ENCODE data around the gene FNDC5.
"Not testable (repeated sequence)": the region's sequence is repeated elsewhere in the genome, so short reads cannot be mapped to it uniquely, and the experiment has no call there.

FNDC5 gene
- total RNA-seq, result 0 to 0.19 (median 0.03) reads per million in 9 experiments

- Mint-ChIP-seq H3K4me1 (ENCODE audit: low read depth in 2 of 2) (peaks cover 28% of the 10 kb centered on the region in 2 donors), H3K9me3 (no peaks in the 10 kb centered on the region), H3K27ac (peak within 1 kb of the TSS in 1 of 2 donors; percentile 39), H3K27me3 (peaks cover 54 to 57% of the 10 kb centered on the region in 2 donors), H3K4me3 (peak within 1 kb of the TSS; percentile 73 to 80), H3K36me3 (ENCODE audit: insufficient read depth) (peaks cover 2% of the 10 kb centered on the region)
- DNase-seq (no peak), ATAC-seq (replicated peaks) (peak; percentile 65)
These were observed at the start of gene FNDC5 for GRCh38 chr1:32870615-32871363. Gene FNDC5 (minus strand): TSS chr1:32870912.

GRCh38 chr1:32919811-32920733, 49.4 kb upstream of the FNDC5 start:
- ATAC-seq (replicated peaks), result no peak
- DNase-seq, result no peak
- peaks cover 70 to 83% of the 10 kb centered on the region in 2 donors for H3K27me3 Mint-ChIP-seq

DNA sequence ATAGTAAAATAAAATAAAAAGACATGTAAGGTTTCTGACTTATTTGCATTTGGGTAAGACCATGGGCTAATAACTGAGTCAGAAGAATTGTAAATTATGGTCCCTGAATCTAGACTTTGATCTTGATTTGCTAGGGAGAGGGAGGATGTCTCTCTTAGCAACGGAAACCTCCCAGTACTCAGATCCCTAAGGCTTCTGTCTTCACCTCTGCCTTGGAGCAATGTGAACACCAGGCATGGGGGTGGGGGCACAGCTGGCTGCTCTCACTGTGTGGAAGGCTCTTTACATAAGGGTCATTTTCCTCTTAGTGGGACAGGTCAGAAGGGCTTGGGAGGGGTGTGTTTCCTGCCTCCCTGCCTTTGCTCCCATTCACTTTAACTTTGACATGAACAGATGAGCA, 47.5 kb upstream of the FNDC5 start:
- H3K27ac Mint-ChIP-seq, result no peak overlapping the region

More at GRCh38 chr1:32919811-32920733, 49.4 kb upstream of the FNDC5 start:
- no peak overlapping the region for H3K27ac Mint-ChIP-seq
- H3K4me1 Mint-ChIP-seq (ENCODE audit: low read depth in 2 of 2), result peaks cover 12 to 14% of the 10 kb centered on the region in 2 donors
- H3K9me3 Mint-ChIP-seq, result no peaks in the 10 kb centered on the region
- peaks cover 4% of the 10 kb centered on the region for H3K36me3 Mint-ChIP-seq (ENCODE audit: insufficient read depth)
- H3K4me3 Mint-ChIP-seq, result no peak overlapping the region

DNA sequence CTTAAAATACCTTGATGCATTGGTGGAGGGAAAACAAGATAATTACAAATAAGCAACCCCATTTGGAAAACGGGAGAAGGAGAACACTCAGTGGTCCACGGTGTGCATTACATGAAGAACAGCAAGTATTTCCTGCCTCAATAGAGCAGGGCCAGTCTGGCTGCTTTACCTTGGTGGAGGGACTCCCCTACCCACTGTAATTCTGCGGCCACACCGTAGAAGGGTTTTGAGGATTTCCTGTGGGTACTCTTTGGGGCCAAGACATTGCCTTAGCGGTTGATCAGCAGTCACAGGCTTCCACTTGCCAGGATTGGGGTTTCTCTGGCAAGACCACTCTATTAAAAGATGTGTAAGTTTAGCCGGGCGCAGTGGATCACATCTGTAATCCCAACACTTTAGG, 46.8 kb upstream of the FNDC5 start:
- Mint-ChIP-seq H3K4me3 (no peak overlapping the region), H3K27me3 (peaks cover 45 to 59% of the 10 kb centered on the region in 2 donors), H3K27ac (no peak overlapping the region), H3K36me3 (ENCODE audit: insufficient read depth) (peaks cover 4% of the 10 kb centered on the region), H3K4me1 (ENCODE audit: low read depth in 2 of 2) (peaks cover 7 to 8% of the 10 kb centered on the region in 2 donors), H3K9me3 (no peaks in the 10 kb centered on the region)
- ATAC-seq (replicated peaks), result peak; percentile 83
- no peak for DNase-seq

More for the DNA sequence above, 47.5 kb upstream of the FNDC5 start:
- Mint-ChIP-seq H3K4me3 (no peak overlapping the region), H3K4me1 (ENCODE audit: low read depth in 2 of 2) (peaks cover 7 to 8% of the 10 kb centered on the region in 2 donors), H3K27me3 (peaks cover 52 to 66% of the 10 kb centered on the region in 2 donors), H3K36me3 (ENCODE audit: insufficient read depth) (peaks cover 4% of the 10 kb centered on the region), H3K9me3 (no peaks in the 10 kb centered on the region)
- no peak for ATAC-seq (replicated peaks)
- DNase-seq, result no peak

DNA sequence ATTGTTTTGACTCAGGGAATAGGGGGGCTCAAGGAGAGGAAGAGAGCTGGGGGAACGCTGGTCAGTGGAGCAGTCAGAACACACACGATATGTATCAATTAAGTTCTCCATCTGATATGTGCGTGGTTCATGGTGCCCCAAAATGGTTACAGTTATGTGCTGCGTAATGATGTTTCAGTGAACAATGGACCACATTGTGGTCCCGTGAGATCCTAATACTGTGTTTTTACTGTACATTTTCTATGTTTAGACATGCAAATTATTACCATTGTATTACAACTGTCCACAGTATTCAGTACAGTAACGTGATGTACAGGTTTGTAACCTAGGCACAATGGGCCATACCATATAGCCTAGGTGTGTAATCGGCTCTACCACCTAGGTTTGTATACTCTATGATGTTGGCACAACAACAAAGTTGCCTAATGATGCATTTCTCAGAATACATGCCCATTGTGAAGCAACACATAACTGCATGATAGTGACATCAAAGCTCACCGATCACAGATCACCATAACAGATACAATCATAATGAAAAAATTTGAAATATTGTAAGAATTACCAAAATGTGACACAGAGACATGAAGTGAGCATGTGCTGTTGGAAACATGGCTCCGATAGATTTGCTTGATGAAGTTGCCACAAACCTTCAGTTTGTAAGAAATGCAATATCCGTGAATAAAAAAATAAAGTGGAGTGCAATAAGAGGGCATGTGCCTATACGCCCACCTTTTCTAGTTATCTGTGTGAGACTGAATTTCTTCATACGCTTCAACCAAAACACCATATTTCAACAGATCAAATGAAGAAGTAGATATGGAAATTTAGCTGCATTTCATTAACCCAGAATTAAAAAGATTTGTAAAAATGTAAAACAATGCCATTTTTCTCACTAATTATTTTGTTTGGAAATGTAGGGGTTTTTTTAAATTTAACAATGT, 45.3 kb upstream of the FNDC5 start:
- peaks cover 7 to 8% of the 10 kb centered on the region in 2 donors for H3K4me1 Mint-ChIP-seq (ENCODE audit: low read depth in 2 of 2)
- DNase-seq, result no peak
- no peak for ATAC-seq (replicated peaks)
- H3K36me3 Mint-ChIP-seq (ENCODE audit: insufficient read depth), result peaks cover 4% of the 10 kb centered on the region
- no peak overlapping the region for H3K27ac Mint-ChIP-seq
- H3K4me3 Mint-ChIP-seq, result no peak overlapping the region
- H3K27me3 Mint-ChIP-seq, result peaks cover 31 to 45% of the 10 kb centered on the region in 2 donors
- no peaks in the 10 kb centered on the region for H3K9me3 Mint-ChIP-seq

GRCh38 chr1:32910319-32910718, 39.6 kb upstream of the FNDC5 start:
- H3K9me3 Mint-ChIP-seq, result no peaks in the 10 kb centered on the region
- no peaks in the 10 kb centered on the region for H3K36me3 Mint-ChIP-seq (ENCODE audit: insufficient read depth)
- ATAC-seq (replicated peaks) (no peak), DNase-seq (no peak)
- no peak overlapping the region for H3K27ac Mint-ChIP-seq
- no peak overlapping the region for H3K4me3 Mint-ChIP-seq
- no peaks in the 10 kb centered on the region for H3K4me1 Mint-ChIP-seq (ENCODE audit: low read depth in 2 of 2)
- H3K27me3 Mint-ChIP-seq, result peaks cover 0 to 5% of the 10 kb centered on the region in 2 donors

- DNase-seq (no peak), ATAC-seq (replicated peaks) (no peak)
- Mint-ChIP-seq H3K4me1 (ENCODE audit: low read depth in 2 of 2) (no peaks in the 10 kb centered on the region), H3K4me3 (no peak overlapping the region), H3K27me3 (peaks cover 4 to 9% of the 10 kb centered on the region in 2 donors), H3K9me3 (no peaks in the 10 kb centered on the region), H3K27ac (no peak overlapping the region), H3K36me3 (ENCODE audit: insufficient read depth) (no peaks in the 10 kb centered on the region)
These were observed 36.7 kb upstream of the FNDC5 start for GRCh38 chr1:32907435-32907834.

DNA sequence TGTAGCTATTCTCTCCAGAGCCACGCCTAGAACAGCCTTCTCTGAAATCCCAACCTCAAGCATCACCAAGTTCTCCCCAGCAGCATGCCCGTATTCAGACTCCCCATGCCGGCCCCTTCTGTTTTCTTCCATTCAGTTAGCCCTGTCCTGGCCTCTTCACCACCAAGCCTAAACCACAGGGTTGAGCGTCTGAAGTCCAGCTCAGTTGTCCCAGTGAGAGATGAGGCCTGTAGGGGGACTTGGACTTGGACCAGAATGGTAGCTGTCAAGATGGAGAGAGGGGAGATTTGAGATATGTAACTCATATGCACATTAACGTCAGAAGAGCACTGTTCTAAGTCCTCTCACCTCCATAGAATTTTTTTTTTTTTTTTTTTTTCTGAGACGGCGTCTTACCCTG, 35.9 kb upstream of the FNDC5 start:
- ATAC-seq (replicated peaks) (no peak), DNase-seq (no peak)
- no peak overlapping the region for H3K27ac Mint-ChIP-seq
- no peaks in the 10 kb centered on the region for H3K36me3 Mint-ChIP-seq (ENCODE audit: insufficient read depth)
- no peaks in the 10 kb centered on the region for H3K9me3 Mint-ChIP-seq
- no peak overlapping the region for H3K4me3 Mint-ChIP-seq
- H3K27me3 Mint-ChIP-seq, result peaks cover 12 to 17% of the 10 kb centered on the region in 2 donors
- peaks cover 0 to 4% of the 10 kb centered on the region in 2 donors for H3K4me1 Mint-ChIP-seq (ENCODE audit: low read depth in 2 of 2)

GRCh38 chr1:32905588-32905987, 34.9 kb upstream of the FNDC5 start:
- not testable (repeated sequence) for H3K4me1 Mint-ChIP-seq (ENCODE audit: low read depth in 2 of 2); H3K27ac Mint-ChIP-seq; H3K9me3 Mint-ChIP-seq; ATAC-seq (replicated peaks); H3K36me3 Mint-ChIP-seq (ENCODE audit: insufficient read depth); DNase-seq; H3K4me3 Mint-ChIP-seq
- H3K27me3 Mint-ChIP-seq, result peaks cover 17 to 27% of the 10 kb centered on the region in 2 donors

GRCh38 chr1:32904797-32905196, 34.1 kb upstream of the FNDC5 start:
- DNase-seq (no peak), ATAC-seq (replicated peaks) (no peak)
- Mint-ChIP-seq H3K4me1 (ENCODE audit: low read depth in 2 of 2) (peaks cover 4 to 11% of the 10 kb centered on the region in 2 donors), H3K27me3 (peaks cover 20 to 35% of the 10 kb centered on the region in 2 donors), H3K27ac (no peak overlapping the region), H3K36me3 (ENCODE audit: insufficient read depth) (no peaks in the 10 kb centered on the region), H3K9me3 (no peaks in the 10 kb centered on the region), H3K4me3 (no peak overlapping the region)

GRCh38 chr1:32903991-32904785, 33.5 kb upstream of the FNDC5 start:
- ATAC-seq (replicated peaks) (no peak), DNase-seq (no peak)
- H3K36me3 Mint-ChIP-seq (ENCODE audit: insufficient read depth), result no peaks in the 10 kb centered on the region
- H3K4me3 Mint-ChIP-seq, result no peak overlapping the region
- no peaks in the 10 kb centered on the region for H3K9me3 Mint-ChIP-seq
- H3K27ac Mint-ChIP-seq, result no peak overlapping the region
- peaks cover 4 to 11% of the 10 kb centered on the region in 2 donors for H3K4me1 Mint-ChIP-seq (ENCODE audit: low read depth in 2 of 2)
- peaks cover 23 to 41% of the 10 kb centered on the region in 2 donors for H3K27me3 Mint-ChIP-seq

DNA sequence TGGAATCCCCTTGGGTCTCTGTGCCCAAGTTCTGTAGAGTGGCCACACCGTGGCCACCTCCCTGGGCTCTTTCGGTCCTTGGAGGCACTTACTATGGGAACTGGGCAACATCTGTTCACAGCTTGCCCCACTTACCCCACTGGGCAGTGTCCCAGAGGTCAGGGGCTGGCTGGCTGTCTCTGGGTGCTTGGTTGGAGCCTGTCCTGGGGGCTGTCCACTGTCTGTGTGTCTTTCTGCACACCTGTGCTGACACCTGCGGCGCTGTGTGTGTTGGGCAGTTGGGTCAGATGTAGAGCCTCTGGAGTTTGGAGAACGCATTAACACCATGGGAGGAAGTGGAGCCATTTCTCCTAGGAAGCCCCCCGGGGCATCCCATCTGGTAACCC, 31.8 kb upstream of the FNDC5 start:
- ATAC-seq (replicated peaks) (no peak), DNase-seq (no peak)
- no peaks in the 10 kb centered on the region for H3K9me3 Mint-ChIP-seq
- peaks cover 4 to 11% of the 10 kb centered on the region in 2 donors for H3K4me1 Mint-ChIP-seq (ENCODE audit: low read depth in 2 of 2)
- H3K4me3 Mint-ChIP-seq, result peak overlapping the region; percentile 79 to 80
- peaks cover 37 to 58% of the 10 kb centered on the region in 2 donors for H3K27me3 Mint-ChIP-seq
- no peaks in the 10 kb centered on the region for H3K36me3 Mint-ChIP-seq (ENCODE audit: insufficient read depth)
- H3K27ac Mint-ChIP-seq, result no peak overlapping the region
